Upper lobe of left lung (tissue), 4 donors: ENCODE measurements around the gene PDGFA.

Experiments
- EP300 ChIP-seq, 4 donors: sonication (generic); formaldehyde crosslinking; IDR thresholded peaks; one replicate each; pipeline ENCODE4 v1.5.1; 2017; ENCODE audit warnings: antibody characterized with exemption in 4 of 4, control low read depth in 2 of 4
- POLR2A ChIP-seq, 4 donors: fragments of 450-650 bp; IDR thresholded peaks; one replicate each; pipeline ENCODE4 v1.5.1; 2016 to 2017; ENCODE audit warnings: antibody characterized with exemption in 4 of 4, mild to moderate bottlenecking in 2 of 4
- POLR2AphosphoS5 ChIP-seq, 2 donors: sonication (generic); formaldehyde crosslinking; IDR thresholded peaks; one replicate each; pipeline ENCODE4 v1.5.1; 2017; ENCODE audit warnings: antibody characterized with exemption in 2 of 2
- TF ChIP-seq, protein P1 (sequence below), 6 experiments: fragments of 450-650 bp in 4 of 6; fragments of 200-600 bp in 2 of 6; sonication (generic) in 2 of 6; IDR thresholded peaks; one replicate each; pipeline ENCODE4 v1.5.1; 2016 to 2019; ENCODE audit warnings: antibody characterized with exemption in 6 of 6

DNA sequence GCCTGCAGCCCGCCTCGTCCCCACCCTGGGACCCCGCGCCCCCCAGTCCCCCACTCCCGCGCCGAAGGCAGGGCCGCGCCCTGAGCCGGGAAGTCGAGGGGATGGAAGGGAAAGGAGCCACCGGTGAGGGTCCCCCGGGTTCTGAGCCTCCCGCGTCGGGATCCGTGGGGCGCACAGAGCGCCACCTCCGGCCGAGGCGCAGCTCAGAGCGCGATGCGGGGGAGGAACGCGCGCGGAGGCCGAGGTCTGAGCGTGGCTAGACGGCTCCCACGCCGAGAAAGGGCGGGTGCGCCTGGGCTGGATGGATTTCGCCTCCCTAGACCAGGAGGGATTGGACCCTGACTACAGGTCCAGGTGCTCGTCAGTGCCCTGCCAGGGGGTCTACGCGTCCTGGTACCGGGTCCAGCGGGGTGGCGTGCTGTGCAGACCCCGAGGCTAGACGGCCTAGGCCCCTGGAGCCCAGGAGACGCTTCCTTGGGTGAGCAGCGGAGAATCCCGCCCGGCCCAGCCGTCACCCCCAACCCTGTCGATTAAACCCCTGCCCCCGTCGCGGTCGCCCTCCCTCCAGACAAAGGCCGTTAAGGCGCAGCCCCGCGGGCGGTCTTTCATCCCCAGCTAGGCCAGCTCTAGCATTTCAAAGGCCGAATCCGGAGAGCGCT lies 986 bp upstream of the PDGFA start:
- TF ChIP-seq POLR2A (IDR thresholded peaks at IDR 0.05) = no peak
- TF ChIP-seq, protein P1, sequence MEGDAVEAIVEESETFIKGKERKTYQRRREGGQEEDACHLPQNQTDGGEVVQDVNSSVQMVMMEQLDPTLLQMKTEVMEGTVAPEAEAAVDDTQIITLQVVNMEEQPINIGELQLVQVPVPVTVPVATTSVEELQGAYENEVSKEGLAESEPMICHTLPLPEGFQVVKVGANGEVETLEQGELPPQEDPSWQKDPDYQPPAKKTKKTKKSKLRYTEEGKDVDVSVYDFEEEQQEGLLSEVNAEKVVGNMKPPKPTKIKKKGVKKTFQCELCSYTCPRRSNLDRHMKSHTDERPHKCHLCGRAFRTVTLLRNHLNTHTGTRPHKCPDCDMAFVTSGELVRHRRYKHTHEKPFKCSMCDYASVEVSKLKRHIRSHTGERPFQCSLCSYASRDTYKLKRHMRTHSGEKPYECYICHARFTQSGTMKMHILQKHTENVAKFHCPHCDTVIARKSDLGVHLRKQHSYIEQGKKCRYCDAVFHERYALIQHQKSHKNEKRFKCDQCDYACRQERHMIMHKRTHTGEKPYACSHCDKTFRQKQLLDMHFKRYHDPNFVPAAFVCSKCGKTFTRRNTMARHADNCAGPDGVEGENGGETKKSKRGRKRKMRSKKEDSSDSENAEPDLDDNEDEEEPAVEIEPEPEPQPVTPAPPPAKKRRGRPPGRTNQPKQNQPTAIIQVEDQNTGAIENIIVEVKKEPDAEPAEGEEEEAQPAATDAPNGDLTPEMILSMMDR (IDR thresholded peaks at IDR 0.05) = no peak
- no peak for TF ChIP-seq EP300 (IDR thresholded peaks at IDR 0.05)
- no peak for TF ChIP-seq POLR2AphosphoS5 (IDR thresholded peaks at IDR 0.05)
